ENCODE measurements around the gene SMIM28. TPM values are rescaled to one million over a fixed set of nuclear protein-coding genes. Genes with fewer than 3 reads are reported as not detected.

Gene SMIM28
- total RNA-seq = not detected

DNA sequence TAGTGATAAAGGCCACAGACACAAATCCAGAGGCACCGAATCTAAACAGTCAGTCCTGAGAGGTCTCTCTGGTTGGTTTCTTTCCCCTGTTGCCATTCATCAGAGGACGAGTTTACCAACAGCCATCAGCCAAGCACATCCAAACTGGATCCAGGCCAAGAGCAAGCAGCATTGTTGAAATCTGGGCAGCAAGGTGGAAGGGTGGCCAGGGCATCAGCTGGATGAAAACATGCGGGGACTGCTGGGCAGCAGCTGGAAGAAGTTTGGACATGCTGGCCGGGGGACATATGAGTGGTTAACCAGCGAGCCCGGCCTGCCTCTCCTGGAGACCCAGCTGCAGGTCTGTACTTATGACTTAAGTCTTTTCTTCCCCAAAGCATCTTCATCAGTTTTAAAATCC, at the start of gene SMIM28:
SMIM28 (plus strand) TSS at position 62 of the 400 bp plus-strand sequence; CDS start at position 230, 168 bp downstream.
- TF ChIP-seq, protein P1, sequence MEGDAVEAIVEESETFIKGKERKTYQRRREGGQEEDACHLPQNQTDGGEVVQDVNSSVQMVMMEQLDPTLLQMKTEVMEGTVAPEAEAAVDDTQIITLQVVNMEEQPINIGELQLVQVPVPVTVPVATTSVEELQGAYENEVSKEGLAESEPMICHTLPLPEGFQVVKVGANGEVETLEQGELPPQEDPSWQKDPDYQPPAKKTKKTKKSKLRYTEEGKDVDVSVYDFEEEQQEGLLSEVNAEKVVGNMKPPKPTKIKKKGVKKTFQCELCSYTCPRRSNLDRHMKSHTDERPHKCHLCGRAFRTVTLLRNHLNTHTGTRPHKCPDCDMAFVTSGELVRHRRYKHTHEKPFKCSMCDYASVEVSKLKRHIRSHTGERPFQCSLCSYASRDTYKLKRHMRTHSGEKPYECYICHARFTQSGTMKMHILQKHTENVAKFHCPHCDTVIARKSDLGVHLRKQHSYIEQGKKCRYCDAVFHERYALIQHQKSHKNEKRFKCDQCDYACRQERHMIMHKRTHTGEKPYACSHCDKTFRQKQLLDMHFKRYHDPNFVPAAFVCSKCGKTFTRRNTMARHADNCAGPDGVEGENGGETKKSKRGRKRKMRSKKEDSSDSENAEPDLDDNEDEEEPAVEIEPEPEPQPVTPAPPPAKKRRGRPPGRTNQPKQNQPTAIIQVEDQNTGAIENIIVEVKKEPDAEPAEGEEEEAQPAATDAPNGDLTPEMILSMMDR (IDR thresholded peaks at IDR 0.05; ENCODE audit: low read depth) = no peak

DNA sequence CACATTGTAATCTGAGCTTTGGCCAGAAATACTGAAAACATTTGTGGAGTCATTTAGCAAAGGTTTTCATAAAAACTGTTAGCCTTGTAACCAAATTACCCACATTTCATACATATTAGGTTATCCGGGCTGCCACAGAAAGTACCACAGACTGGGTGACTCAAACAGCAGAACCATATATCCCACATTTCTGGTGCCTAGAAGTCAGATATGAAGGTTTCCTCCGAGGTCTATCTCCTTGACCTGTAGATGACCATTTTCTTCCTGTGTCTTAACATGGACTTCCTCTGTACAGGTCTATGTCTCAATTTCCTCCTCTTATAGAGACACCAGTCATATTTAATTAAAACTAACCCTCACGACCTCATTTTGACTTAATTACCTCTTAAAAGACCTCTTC, 49.5 kb upstream of the SMIM28 start:
- TF ChIP-seq, protein P1 (IDR thresholded peaks at IDR 0.05; ENCODE audit: low read depth) = no peak

DNA sequence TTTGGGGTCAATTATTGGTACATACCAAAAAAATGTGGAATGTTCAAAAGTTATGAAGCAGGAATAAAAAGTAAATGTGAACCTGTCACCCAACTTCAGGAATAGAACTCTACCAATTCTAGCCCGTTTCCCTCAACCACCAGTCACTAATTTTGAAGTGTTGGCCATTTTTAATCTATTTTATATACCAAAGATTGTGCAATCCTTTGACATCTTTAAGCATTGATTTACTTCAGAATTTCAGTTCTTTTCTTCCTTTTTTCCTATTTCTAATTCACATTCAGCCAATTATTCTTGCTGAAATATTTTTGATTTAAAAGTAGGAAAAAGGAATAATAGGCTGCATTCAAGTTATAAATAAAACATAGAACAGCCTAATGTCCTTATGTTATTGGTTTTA, 46.9 kb upstream of the SMIM28 start:
- TF ChIP-seq, protein P1 (IDR thresholded peaks at IDR 0.05; ENCODE audit: low read depth) = no peak

DNA sequence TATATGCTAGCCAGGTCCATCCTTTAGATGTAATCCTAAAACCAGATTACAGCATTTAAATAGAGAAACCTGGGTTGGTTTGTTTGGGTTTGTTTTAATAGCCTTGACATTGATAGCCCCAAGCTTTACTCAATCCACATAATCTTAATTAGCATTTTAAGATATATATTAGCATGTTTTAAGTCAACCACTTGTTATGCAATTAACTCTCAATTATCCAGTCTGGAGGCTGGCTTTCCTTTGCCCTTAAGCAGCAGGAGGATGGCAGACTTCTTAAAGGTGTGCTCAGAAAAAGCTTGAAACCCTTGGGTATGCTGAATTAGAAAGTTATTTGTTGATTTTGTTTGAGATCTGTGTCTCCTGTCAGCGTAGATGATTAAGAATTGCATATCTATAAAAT, 46.3 kb upstream of the SMIM28 start:
- TF ChIP-seq, protein P1 (IDR thresholded peaks at IDR 0.05; ENCODE audit: low read depth) = no peak

DNA sequence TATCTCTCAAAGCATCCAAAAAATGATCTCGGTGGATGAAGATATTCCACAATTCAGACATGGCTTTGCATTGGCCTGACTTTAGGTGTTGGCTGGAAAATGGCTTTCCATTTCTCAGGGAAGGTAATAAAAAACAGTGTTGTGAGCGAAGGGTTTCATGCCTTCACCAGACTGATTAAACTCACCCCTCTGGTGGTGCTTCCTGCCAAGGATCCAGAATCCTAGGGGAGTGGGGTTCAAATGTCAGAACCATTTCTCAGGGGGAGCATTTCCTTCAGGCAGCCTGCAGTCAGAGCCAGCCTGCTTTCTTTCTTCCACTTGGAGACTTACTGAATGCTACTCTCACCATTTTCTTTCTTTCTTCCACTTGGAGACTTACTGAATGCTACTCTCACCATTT, 45.7 kb upstream of the SMIM28 start:
- TF ChIP-seq, protein P1 (IDR thresholded peaks at IDR 0.05; ENCODE audit: low read depth) = no peak

DNA sequence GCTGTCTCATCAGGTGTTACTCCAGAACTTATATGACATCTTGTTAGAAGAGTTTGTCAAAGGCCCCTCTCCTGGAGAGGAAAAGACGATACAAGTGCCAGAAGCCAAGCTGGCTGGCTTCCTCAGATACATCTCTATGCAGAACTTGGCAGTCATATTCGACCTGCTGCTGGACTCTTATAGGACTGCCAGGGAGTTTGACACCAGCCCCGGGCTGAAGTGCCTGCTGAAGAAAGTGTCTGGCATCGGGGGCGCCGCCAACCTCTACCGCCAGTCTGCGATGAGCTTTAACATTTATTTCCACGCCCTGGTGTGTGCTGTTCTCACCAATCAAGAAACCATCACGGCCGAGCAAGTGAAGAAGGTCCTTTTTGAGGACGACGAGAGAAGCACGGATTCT, 43.7 kb upstream of the SMIM28 start:
- TF ChIP-seq, protein P1 (IDR thresholded peaks at IDR 0.05; ENCODE audit: low read depth) = no peak

DNA sequence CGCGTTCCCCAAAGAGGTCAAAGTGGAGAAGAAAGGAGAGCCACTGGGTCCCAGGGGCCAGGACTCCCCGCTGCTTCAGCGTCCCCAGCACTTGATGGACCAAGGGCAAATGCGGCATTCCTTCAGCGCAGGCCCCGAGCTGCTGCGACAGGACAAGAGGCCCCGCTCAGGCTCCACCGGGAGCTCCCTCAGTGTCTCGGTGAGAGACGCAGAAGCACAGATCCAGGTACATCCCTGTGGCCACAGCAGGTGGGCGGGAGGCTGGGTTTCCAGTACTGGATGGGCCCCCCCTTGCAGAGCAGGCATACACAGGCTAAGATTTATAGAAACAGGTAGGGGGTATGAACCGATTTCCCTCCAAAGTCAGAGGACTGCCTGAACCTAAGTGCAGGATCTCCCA, 42.7 kb upstream of the SMIM28 start:
- TF ChIP-seq, protein P1 (IDR thresholded peaks at IDR 0.05; ENCODE audit: low read depth) = no peak

All from subcutaneous adipose tissue (tissue), 4 donors.